ENCODE results near the gene MFAP5. TPM values are rescaled to one million over a fixed set of nuclear protein-coding genes. Genes with fewer than 3 reads are reported as not detected.

Gene MFAP5
- total RNA-seq, 4 donors from 2014 or later = 49.3 to 205 (median 137) TPM

GRCh38 chr12:8697120-8697475 lies 34.5 kb upstream of the MFAP5 start:
- 0% methylated on average over 4 to 7 of the region's 21 CpGs for WGBS, 2 donors (ENCODE audit: low coverage in 1 of 2)
- ATAC-seq = peak; percentile 8

GRCh38 chr12:8696442-8697090 lies 33.9 kb upstream of the MFAP5 start:
- Histone ChIP-seq H3K27me3 (no peaks in the 10 kb centered on the region), H3K4me3 (peak overlapping the region; percentile 61 to 99), H3K36me3 (no peaks in the 10 kb centered on the region), H3K4me1 (peaks cover 5 to 51% (median 10%) of the 10 kb centered on the region in 3 donors), H3K9me3 (no peaks in the 10 kb centered on the region), H3K27ac (peak overlapping the region; percentile 81 to 100 (median 98))
- no peak for TF ChIP-seq CTCF (IDR thresholded peaks at IDR 0.05)
- no peak for TF ChIP-seq POLR2AphosphoS5 (IDR thresholded peaks at IDR 0.05)
- TF ChIP-seq EP300 (IDR thresholded peaks at IDR 0.05) = no peak
- no peak for TF ChIP-seq POLR2A (IDR thresholded peaks at IDR 0.05)
- 16 to 19% methylated on average over 6 of the region's 6 CpGs for WGBS, 2 donors (ENCODE audit: low coverage in 1 of 2)
- ATAC-seq = no peak

More at GRCh38 chr12:8697120-8697475, 34.5 kb upstream of the MFAP5 start:
- TF ChIP-seq POLR2A (IDR thresholded peaks at IDR 0.05) (no peak), POLR2AphosphoS5 (IDR thresholded peaks at IDR 0.05) (no peak), EP300 (IDR thresholded peaks at IDR 0.05) (no peak)
- Histone ChIP-seq H3K4me1 (peaks cover 5 to 56% (median 10%) of the 10 kb centered on the region in 3 donors), H3K9me3 (no peaks in the 10 kb centered on the region), H3K27ac (peak overlapping the region; percentile 81 to 100 (median 98)), H3K36me3 (no peaks in the 10 kb centered on the region), H3K4me3 (peak overlapping the region; percentile 61 to 99), H3K27me3 (no peaks in the 10 kb centered on the region)

DNA sequence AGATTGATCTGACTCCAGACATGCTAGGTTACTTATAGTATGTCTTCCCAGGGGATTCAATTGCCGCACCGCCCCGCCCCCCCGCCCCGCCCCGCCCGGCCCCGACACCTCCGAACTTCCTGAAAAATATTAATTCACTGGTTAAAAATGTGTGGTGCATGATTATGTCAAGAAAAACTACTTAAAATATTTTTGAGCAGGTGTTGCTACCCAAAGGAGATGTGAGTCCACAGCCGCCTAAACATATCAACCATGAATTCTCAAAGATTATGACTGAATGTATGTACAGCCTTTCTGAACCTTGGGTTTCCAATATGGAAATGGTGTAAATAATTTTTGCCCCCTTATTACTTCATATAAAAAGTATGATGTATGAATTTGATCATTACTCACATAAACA lies 32.5 kb upstream of the MFAP5 start:
- Histone ChIP-seq H3K9me3 (no peaks in the 10 kb centered on the region), H3K4me3 (no peak overlapping the region), H3K27ac (no peak overlapping the region), H3K4me1 (peaks cover 5 to 37% (median 10%) of the 10 kb centered on the region in 3 donors), H3K27me3 (no peaks in the 10 kb centered on the region), H3K36me3 (no peaks in the 10 kb centered on the region)
- TF ChIP-seq EP300 (IDR thresholded peaks at IDR 0.05) (no peak), POLR2AphosphoS5 (IDR thresholded peaks at IDR 0.05) (no peak), POLR2A (IDR thresholded peaks at IDR 0.05) (no peak), CTCF (IDR thresholded peaks at IDR 0.05) (no peak)
- 76 to 85% methylated on average over 2 to 3 of the region's 10 CpGs for WGBS, 2 donors (ENCODE audit: low coverage in 1 of 2)
- ATAC-seq = no peak

DNA sequence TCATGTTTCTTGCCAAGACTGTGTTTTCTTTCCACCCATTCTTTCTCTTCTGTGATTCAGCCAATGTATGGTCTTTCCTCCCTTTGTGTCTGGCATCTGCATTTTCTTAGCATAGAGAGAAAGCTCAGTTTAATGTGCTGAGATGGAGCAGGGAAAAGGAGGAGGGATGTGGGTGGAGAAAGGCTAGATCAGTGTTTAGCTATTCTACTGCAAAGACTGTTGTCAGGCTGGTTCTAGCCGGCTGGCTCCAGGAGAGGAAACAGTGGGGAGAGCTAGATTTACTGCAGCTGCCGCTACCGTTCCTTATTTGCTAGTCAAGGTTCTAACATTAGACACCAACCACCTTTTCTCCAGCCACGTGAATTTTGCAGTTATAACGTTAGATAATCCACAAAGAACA lies 29.9 kb upstream of the MFAP5 start:
- no peaks in the 10 kb centered on the region for H3K27me3 ChIP-seq
- peak overlapping the region; percentile 44 to 76 (median 67) for H3K27ac ChIP-seq
- no peaks in the 10 kb centered on the region for H3K36me3 ChIP-seq
- H3K4me3 ChIP-seq = no peak overlapping the region
- peaks cover 10 to 47% (median 14%) of the 10 kb centered on the region in 3 donors for H3K4me1 ChIP-seq
- H3K9me3 ChIP-seq = no peaks in the 10 kb centered on the region
- 0 to 14% methylated on average over 5 of the region's 5 CpGs for WGBS, 2 donors (ENCODE audit: low coverage in 1 of 2)
- TF ChIP-seq POLR2A (IDR thresholded peaks at IDR 0.05) (no peak), EP300 (IDR thresholded peaks at IDR 0.05) (no peak), CTCF (IDR thresholded peaks at IDR 0.05) (no peak), POLR2AphosphoS5 (IDR thresholded peaks at IDR 0.05) (no peak)
- ATAC-seq = peak; percentile 30

- no peaks in the 10 kb centered on the region for H3K9me3 ChIP-seq
- no peak for ATAC-seq
- peaks cover 10 to 48% (median 17%) of the 10 kb centered on the region in 3 donors for H3K4me1 ChIP-seq
- no peak overlapping the region for H3K4me3 ChIP-seq
- 76 to 86% methylated on average over 2 to 4 of the region's 4 CpGs for WGBS, 2 donors (ENCODE audit: low coverage in 1 of 2)
- no peaks in the 10 kb centered on the region for H3K27me3 ChIP-seq
- no peak for TF ChIP-seq POLR2A (IDR thresholded peaks at IDR 0.05)
- no peak for TF ChIP-seq POLR2AphosphoS5 (IDR thresholded peaks at IDR 0.05)
- no peak for TF ChIP-seq CTCF (IDR thresholded peaks at IDR 0.05)
- no peaks in the 10 kb centered on the region for H3K36me3 ChIP-seq
- peak overlapping the region in 3 of 4 donors; percentile 19 to 80 (median 50) for H3K27ac ChIP-seq
These were observed 27.1 kb upstream of the MFAP5 start for GRCh38 chr12:8689681-8690080.

Data from gastroesophageal sphincter (tissue), 4 donors.